Measurements from ENCODE around the gene NAV3.
"Not testable (repeated sequence)": the region's sequence is repeated elsewhere in the genome, so short reads cannot be mapped to it uniquely, and the experiment has no call there.

Gene NAV3

GRCh38 chr12:78209846-78210505, 379.3 kb downstream of the NAV3 start:
- no peak for DNase-seq

GRCh38 chr12:78210506-78210860, 379.8 kb downstream of the NAV3 start:
- no peak for DNase-seq

GRCh38 chr12:78210894-78211302, 380.2 kb downstream of the NAV3 start:
- no peak for DNase-seq

GRCh38 chr12:78220811-78221210, 390.1 kb downstream of the NAV3 start:
- DNase-seq: no peak

DNA sequence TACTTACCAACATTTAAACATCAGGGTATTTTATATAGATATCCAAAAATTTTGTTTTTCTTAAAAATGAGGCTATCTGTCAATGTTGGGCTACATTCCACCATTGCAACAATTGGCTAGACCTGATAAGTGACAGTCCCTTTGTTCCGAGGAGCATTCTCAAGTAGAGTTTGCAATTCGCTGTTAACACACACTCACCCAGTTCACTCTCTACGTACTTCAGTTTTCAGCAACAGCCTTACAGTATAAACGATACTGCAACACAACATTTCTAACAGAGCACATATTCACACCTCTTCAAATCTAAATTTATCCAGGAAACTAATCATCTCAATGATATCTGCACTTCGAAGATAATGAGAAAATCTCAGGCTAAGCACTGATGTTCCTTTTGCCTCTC, 393.5 kb downstream of the NAV3 start:
- no peak for DNase-seq

- DNase-seq: no peak
Measured at GRCh38 chr12:78226763-78227162, 396.1 kb downstream of the NAV3 start.

GRCh38 chr12:78229591-78230101, 399.0 kb downstream of the NAV3 start:
- DNase-seq: no peak

- DNase-seq: no peak
Measured at GRCh38 chr12:78232756-78233155, 402.1 kb downstream of the NAV3 start.

DNA sequence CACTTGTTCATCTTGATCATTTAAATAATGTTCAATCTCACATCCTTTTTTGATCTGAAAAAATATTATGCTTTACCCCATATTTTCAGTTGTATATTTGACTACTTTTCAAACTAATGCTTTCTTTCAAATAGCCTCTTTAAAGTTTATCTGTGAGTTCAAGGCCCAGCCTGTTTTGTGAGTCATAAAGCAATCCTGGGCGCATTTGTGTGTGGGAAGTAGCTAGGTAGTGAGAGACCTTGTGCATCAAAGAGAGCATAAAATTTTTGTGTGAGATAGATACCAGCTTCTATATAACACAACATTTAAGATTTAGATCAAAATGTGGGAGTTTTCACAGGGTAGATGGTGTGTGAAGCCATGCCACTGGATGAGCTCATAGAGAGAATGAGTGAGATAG, 405.6 kb downstream of the NAV3 start:
- DNase-seq: no peak

- DNase-seq: no peak
Measured at GRCh38 chr12:78239544-78239943, 408.9 kb downstream of the NAV3 start.

GRCh38 chr12:78240827-78241226, 410.1 kb downstream of the NAV3 start:
- DNase-seq: no peak

GRCh38 chr12:78241446-78241845, 410.8 kb downstream of the NAV3 start:
- DNase-seq: no peak

DNA sequence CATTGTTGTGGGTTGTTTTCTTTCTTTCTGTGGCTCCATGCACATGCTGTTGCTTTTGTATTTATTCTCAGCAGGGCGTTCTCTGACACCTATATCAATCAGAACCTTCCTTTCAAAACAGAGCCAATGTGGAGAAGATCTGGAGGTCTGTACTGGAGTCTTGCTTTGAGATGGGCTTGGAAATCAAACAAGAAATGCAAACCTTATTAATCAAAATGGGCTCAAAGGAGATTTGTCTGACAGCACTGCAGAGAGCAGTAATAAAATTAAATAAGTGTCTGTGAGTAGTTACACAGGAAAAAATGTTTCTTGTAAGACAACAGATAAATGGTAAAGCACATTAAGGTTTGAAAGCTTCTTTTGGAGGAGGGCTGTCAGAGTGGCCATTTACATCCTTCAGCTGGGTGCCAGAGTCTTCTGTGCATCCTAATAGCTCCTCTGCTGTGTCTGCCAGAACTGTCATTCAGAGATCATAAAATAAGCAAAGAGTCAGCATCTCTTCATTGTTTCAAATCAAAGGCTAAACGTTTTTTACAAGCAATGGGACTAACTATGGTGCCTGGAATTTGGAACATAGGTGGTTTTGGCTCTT, 414.3 kb downstream of the NAV3 start:
- no peak for DNase-seq

DNA sequence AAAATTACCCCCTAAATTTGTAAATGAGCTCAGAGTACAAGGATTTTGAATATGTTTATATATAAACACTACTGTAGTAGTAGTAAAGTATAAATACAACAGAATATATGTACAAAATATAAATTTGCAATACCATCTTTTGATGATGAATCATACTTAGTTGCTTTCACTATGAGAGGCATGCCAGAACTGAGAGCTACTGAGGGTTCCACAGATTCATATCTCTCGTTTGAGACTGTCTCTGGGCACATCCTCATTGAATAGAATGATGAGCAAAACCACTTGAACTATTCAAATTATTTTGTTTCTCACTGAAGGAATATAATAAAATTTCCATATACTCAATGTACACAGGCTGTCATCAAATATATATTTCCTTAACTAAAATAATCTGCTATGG, 417.6 kb downstream of the NAV3 start:
- DNase-seq: no peak

- no peak for DNase-seq
Measured at GRCh38 chr12:78249578-78249977, 418.9 kb downstream of the NAV3 start.

GRCh38 chr12:78257662-78258061, 427.0 kb downstream of the NAV3 start:
- DNase-seq: not testable (repeated sequence)

DNA sequence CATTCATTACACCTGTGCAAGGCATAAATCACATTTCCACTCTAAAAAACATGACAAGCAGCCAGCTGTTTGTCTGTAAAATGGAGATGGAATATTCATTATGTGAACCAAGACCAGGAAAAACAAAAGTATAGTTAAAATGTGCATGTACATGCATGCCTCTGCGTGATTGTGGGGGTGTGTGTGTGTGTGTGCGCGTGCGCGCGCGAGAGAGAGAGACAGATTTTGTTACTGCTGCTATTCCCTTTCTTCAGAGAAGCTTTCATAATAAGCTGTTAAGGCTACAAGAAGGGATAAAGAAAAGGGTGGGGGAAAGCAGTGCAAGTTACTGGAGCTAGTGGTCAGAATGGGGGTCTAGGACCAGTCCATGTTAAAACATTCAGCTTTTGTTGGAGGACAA, 430.3 kb downstream of the NAV3 start:
- DNase-seq: no peak

- DNase-seq: no peak
Measured at GRCh38 chr12:78261901-78262300, 431.2 kb downstream of the NAV3 start.

Data from activated CD4-positive, alpha-beta T cell treated with anti-CD3 and anti-CD28 coated beads, Interleukin-2, amount 50 U/mL, for 1 hour (primary cell).